OCI-LY7 (cell line): ENCODE measurements around the gene BRCA2. TPM values are rescaled to one million over a fixed set of nuclear protein-coding genes. Genes with fewer than 3 reads are reported as not detected.

Experiments
- BruUV-seq: library from RNA; stranded (reverse); fragments of 400-500 nt; replicated peaks from 2 replicates; lab custom pipeline; 2021; lab: Mats Ljungman, UMichigan
- CTCF ChIA-PET: fragments of 300-600 bp; sonication (Branson Sonifier 250); formaldehyde crosslinking; loops from one replicate; lab custom pipeline; 2022; ENCODE audit warnings: antibody characterized with exemption; ENCODE audit not compliant: unreplicated experiment; lab: Charles Lee
- POLR2A ChIA-PET: fragments of 300-600 bp; sonication (Branson Sonifier 250); formaldehyde crosslinking; loops from one replicate; lab custom pipeline; 2022; ENCODE audit warnings: antibody characterized with exemption; lab: Charles Lee
- DNase-seq: peaks from one replicate; pipeline ENCODE4 v3.0.0-alpha.2; 2015; ENCODE audit warnings: low spot score
- H2AFZ ChIP-seq: fragments of 200-600 bp; sonication (generic), shearing (Covaris generic); 2 replicates; pipeline ENCODE4 v1.6.1; 2014; ENCODE audit warnings: mild to moderate bottlenecking, antibody characterized with exemption, low read length, moderate library complexity
- H3K27ac ChIP-seq: fragments of 200-600 bp; sonication (generic); 2 replicates; pipeline ENCODE4 v1.5.1; 2014; ENCODE audit warnings: mixed run types, low read depth, mild to moderate bottlenecking, moderate library complexity, low read length, inconsistent platforms; ENCODE audit not compliant: poor library complexity, severe bottlenecking
- H3K36me3 ChIP-seq: fragments of 200-600 bp; sonication (generic); 2 replicates; pipeline ENCODE4 v1.6.1; 2014; ENCODE audit warnings: mild to moderate bottlenecking, antibody characterized with exemption, low read length, moderate library complexity, mixed read lengths; ENCODE audit not compliant: insufficient read depth
- H3K4me1 ChIP-seq: fragments of 200-600 bp; sonication (generic); 2 replicates; pipeline ENCODE4 v1.5.1; 2014; ENCODE audit warnings: mild to moderate bottlenecking, low read length; ENCODE audit not compliant: insufficient read depth, poor library complexity, severe bottlenecking
- H3K4me2 ChIP-seq: fragments of 200-600 bp; sonication (generic); 2 replicates; pipeline ENCODE4 v1.6.1; 2014; ENCODE audit warnings: mild to moderate bottlenecking, low read length
- H3K4me3 ChIP-seq: fragments of 200-600 bp; sonication (generic); 2 replicates; pipeline ENCODE4 v1.5.1; 2014; ENCODE audit warnings: mild to moderate bottlenecking, low read depth, low read length; ENCODE audit not compliant: poor library complexity, severe bottlenecking
- H3K79me2 ChIP-seq: fragments of 200-600 bp; sonication (generic); 2 replicates; pipeline ENCODE4 v1.6.1; 2016; ENCODE audit warnings: low read depth, mild to moderate bottlenecking, low read length, moderate library complexity, mixed read lengths; ENCODE audit not compliant: insufficient read depth
- H3K9me2 ChIP-seq: fragments of 200-600 bp; sonication (generic); 2 replicates; pipeline ENCODE4 v1.6.1; 2016; ENCODE audit warnings: mild to moderate bottlenecking, low read length, mixed read lengths; ENCODE audit not compliant: insufficient read depth
- H3K9me3 ChIP-seq: fragments of 200-600 bp; sonication (generic); 2 replicates; pipeline ENCODE4 v1.6.1; 2014; ENCODE audit warnings: mild to moderate bottlenecking, mixed run types, low read length, mixed read lengths
- H4K20me1 ChIP-seq: fragments of 200-600 bp; sonication (generic); 2 replicates; pipeline ENCODE4 v1.6.1; 2014; ENCODE audit warnings: mild to moderate bottlenecking, antibody characterized with exemption, low read length, moderate library complexity, mixed read lengths; ENCODE audit not compliant: insufficient read depth
- EZH2phosphoT487 ChIP-seq: fragments of 200-600 bp; sonication (generic); IDR thresholded peaks from 2 replicates; pipeline ENCODE4 v1.6.1; 2018; ENCODE audit warnings: low read depth, borderline replicate concordance, mild to moderate bottlenecking, mixed run types, antibody characterized with exemption, low read length, moderate library complexity, mixed read lengths
- intact Hi-C: fragments of 100-400 bp; cut with micrococcal nuclease; formaldehyde crosslinking; loops from one replicate; pipeline ENCODE4 v1.10.0; 2022; ENCODE audit not compliant: unreplicated experiment
- total RNA-seq, 2 experiments: library from RNA; depleted of rRNA in 1 of 2; stranded (reverse); fragments of >200 nt in 1 of 2; shearing (Covaris generic) in 1 of 2; gene quantifications; 2 replicates each; pipeline ENCODE4 v1.2.3, GENCODE V29; 2014 to 2022
- TF ChIP-seq, protein P1 (sequence below): fragments of 200-600 bp; sonication (generic); conservative IDR thresholded peaks from 2 replicates; pipeline ENCODE4 v1.5.1; 2014; ENCODE audit warnings: mild to moderate bottlenecking, antibody characterized with exemption, low read length, moderate library complexity, mixed read lengths

Gene BRCA2
- total RNA-seq, 2 experiments from 2014 or later: 25.8 to 34.3 TPM

DNA sequence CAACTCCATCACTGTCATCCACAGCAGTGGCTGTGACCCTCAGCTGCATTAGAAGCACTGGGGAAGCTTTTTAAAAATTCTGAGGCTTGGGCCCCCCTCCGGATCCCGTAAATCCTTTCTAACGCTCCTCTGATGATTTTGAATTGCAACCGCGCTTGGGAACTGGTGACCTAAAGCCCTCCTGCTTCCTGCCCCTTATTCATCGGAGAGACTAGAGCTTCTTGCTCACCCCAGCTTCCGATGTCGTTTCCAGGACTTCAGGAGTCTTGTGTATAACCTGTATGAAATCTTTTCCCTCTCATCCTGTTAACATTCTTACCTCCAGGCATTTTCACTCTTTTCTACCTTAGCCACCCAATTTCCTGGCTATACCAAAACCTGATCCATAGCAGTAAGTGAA is 14.9 kb upstream of the BRCA2 start:
- CTCF ChIA-PET: no interaction called here
- H3K36me3 ChIP-seq: no peaks in the 10 kb centered on the region
- no peak overlapping the region for H3K4me3 ChIP-seq
- intact Hi-C loops: no loop called here
- POLR2A ChIA-PET: no interaction called here
- no TSS peak for BruUV-seq
- no peak for DNase-seq
- H3K4me2 ChIP-seq: no peak overlapping the region
- H3K9me2 ChIP-seq: no peaks in the 10 kb centered on the region
- TF ChIP-seq, protein P1, sequence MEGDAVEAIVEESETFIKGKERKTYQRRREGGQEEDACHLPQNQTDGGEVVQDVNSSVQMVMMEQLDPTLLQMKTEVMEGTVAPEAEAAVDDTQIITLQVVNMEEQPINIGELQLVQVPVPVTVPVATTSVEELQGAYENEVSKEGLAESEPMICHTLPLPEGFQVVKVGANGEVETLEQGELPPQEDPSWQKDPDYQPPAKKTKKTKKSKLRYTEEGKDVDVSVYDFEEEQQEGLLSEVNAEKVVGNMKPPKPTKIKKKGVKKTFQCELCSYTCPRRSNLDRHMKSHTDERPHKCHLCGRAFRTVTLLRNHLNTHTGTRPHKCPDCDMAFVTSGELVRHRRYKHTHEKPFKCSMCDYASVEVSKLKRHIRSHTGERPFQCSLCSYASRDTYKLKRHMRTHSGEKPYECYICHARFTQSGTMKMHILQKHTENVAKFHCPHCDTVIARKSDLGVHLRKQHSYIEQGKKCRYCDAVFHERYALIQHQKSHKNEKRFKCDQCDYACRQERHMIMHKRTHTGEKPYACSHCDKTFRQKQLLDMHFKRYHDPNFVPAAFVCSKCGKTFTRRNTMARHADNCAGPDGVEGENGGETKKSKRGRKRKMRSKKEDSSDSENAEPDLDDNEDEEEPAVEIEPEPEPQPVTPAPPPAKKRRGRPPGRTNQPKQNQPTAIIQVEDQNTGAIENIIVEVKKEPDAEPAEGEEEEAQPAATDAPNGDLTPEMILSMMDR: no peak
- no peak for TF ChIP-seq EZH2phosphoT487
- no peak overlapping the region for H2AFZ ChIP-seq
- no peaks in the 10 kb centered on the region for H3K9me3 ChIP-seq
- no peaks in the 10 kb centered on the region for H3K79me2 ChIP-seq
- H3K27ac ChIP-seq: no peak overlapping the region
- H4K20me1 ChIP-seq: no peaks in the 10 kb centered on the region
- no peaks in the 10 kb centered on the region for H3K4me1 ChIP-seq

- TF ChIP-seq, protein P1: no peak
- no peak for TF ChIP-seq EZH2phosphoT487
- CTCF ChIA-PET: no interaction called here
- intact Hi-C loops: no loop called here
Observed at GRCh38 chr13:32300920-32301319, 14.4 kb upstream of the BRCA2 start.

DNA sequence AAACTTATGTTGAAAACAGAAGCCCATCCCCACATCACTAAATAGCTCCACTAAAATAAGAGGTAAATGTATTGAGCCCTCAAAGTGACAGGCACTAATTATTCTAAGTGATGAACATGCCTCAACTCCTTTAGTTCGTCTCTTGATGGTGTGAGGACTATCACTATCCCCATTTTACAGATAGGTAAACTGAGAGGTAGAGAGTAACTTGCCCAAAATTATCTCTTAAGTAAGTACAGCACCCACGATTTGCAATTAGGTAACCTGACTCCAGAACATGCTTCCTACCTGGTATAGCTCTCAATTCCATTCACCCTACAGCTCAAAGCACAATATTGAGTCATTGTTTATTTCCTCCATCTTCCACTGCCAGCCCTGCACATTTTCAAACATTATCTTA is 12.8 kb upstream of the BRCA2 start:
- H4K20me1 ChIP-seq: no peaks in the 10 kb centered on the region
- H3K27ac ChIP-seq: no peak overlapping the region
- H3K4me1 ChIP-seq: no peaks in the 10 kb centered on the region
- H3K4me3 ChIP-seq: no peak overlapping the region
- TF ChIP-seq, protein P1: no peak
- no peak for TF ChIP-seq EZH2phosphoT487
- ChIA-PET POLR2A (no interaction called here), CTCF (no interaction called here)
- intact Hi-C loops: no loop called here
- H3K9me2 ChIP-seq: no peaks in the 10 kb centered on the region
- no peaks in the 10 kb centered on the region for H3K36me3 ChIP-seq
- H2AFZ ChIP-seq: no peak overlapping the region
- BruUV-seq: no TSS peak
- no peaks in the 10 kb centered on the region for H3K79me2 ChIP-seq
- DNase-seq: no peak
- H3K9me3 ChIP-seq: no peaks in the 10 kb centered on the region
- H3K4me2 ChIP-seq: no peak overlapping the region

More at GRCh38 chr13:32300920-32301319, 14.4 kb upstream of the BRCA2 start:
- no peaks in the 10 kb centered on the region for H3K79me2 ChIP-seq
- H3K9me2 ChIP-seq: no peaks in the 10 kb centered on the region
- H3K9me3 ChIP-seq: no peaks in the 10 kb centered on the region
- POLR2A ChIA-PET: no interaction called here
- H3K4me1 ChIP-seq: no peaks in the 10 kb centered on the region
- no TSS peak for BruUV-seq
- no peak overlapping the region for H3K4me3 ChIP-seq
- no peaks in the 10 kb centered on the region for H4K20me1 ChIP-seq
- no peaks in the 10 kb centered on the region for H3K36me3 ChIP-seq
- no peak overlapping the region for H3K27ac ChIP-seq
- no peak overlapping the region for H2AFZ ChIP-seq
- no peak for DNase-seq
- H3K4me2 ChIP-seq: no peak overlapping the region
